Activated B cell treated with CpG ODN at 0.5 μM for 24 hours (primary cell): ENCODE data around the gene TMEM181. TPM values are rescaled to one million over a fixed set of nuclear protein-coding genes. Genes with fewer than 3 reads are reported as not detected.
"Not testable (repeated sequence)": the region's sequence is repeated elsewhere in the genome, so short reads cannot be mapped to it uniquely, and the experiment has no call there.

Experiments
- ATAC-seq: fragments of 200-7000 bp; cut with Tn5 transposase; one replicate; pipeline ENCODE4 v1.10.0; 2021; ENCODE audit warnings: low read depth, mild to moderate bottlenecking, moderate library complexity
- CTCF ChIA-PET: fragments of 350-600 bp; sonication (Branson Sonifier 250); formaldehyde crosslinking; loops from one replicate; lab custom pipeline; 2021; ENCODE audit warnings: antibody characterized with exemption; lab: Charles Lee
- POLR2A ChIA-PET: fragments of 350-600 bp; sonication (Branson Sonifier 250); formaldehyde crosslinking; loops from one replicate; lab custom pipeline; 2021; ENCODE audit warnings: antibody characterized with exemption; lab: Charles Lee
- DNase-seq: peaks from one replicate; pipeline ENCODE4 v3.0.0; 2022
- H3K27ac Mint-ChIP-seq: one replicate; pipeline ENCODE4 v1.8.0; 2020; ENCODE audit warnings: mixed read lengths
- H3K27me3 Mint-ChIP-seq: one replicate; pipeline ENCODE4 v1.8.0; 2021; ENCODE audit warnings: mixed read lengths
- H3K36me3 Mint-ChIP-seq: one replicate; pipeline ENCODE4 v1.8.0; 2021; ENCODE audit warnings: low read depth, mixed read lengths
- H3K4me1 Mint-ChIP-seq: one replicate; pipeline ENCODE4 v1.8.0; 2021; ENCODE audit warnings: mixed read lengths
- H3K4me3 Mint-ChIP-seq: one replicate; pipeline ENCODE4 v1.8.0; 2020; ENCODE audit warnings: mild to moderate bottlenecking, mixed read lengths
- H3K9me3 Mint-ChIP-seq: one replicate; pipeline ENCODE4 v1.8.0; 2020; ENCODE audit warnings: mixed read lengths
- CTCF ChIP-seq: fragments of 200-600 bp; IDR thresholded peaks from one replicate; pipeline ENCODE4 v1.8.0; 2022; ENCODE audit warnings: antibody characterized with exemption, mild to moderate bottlenecking
- intact Hi-C: fragments of 100-400 bp; cut with micrococcal nuclease; formaldehyde crosslinking; loops from one replicate; pipeline ENCODE4 v1.15.1; 2024
- total RNA-seq: library from RNA; stranded (reverse); gene quantifications from 2 replicates; pipeline ENCODE4 v1.2.3, GENCODE V29; 2022

TMEM181 gene
- total RNA-seq, 1 donor from 2014 or later: 8.8 TPM

GRCh38 chr6:158517038-158517437 lies 42.9 kb upstream of the TMEM181 start:
- ATAC-seq (no peak), DNase-seq (no peak)
- Mint-ChIP-seq H3K27me3 (peaks cover 35% of the 10 kb centered on the region), H3K4me3 (no peak overlapping the region), H3K9me3 (no peaks in the 10 kb centered on the region), H3K36me3 (no peaks in the 10 kb centered on the region), H3K4me1 (peaks cover 12% of the 10 kb centered on the region), H3K27ac (no peak overlapping the region)
- no peak for TF ChIP-seq CTCF
- intact Hi-C loops: no loop called here
- ChIA-PET POLR2A (interaction anchor here (0.7 kb wide), 1 partner anchor 61 kb away, joined by 3 read pairs; no protein-coding TSS in a partner anchor), CTCF (no interaction called here)

GRCh38 chr6:158517581-158517980 lies 42.3 kb upstream of the TMEM181 start:
- CTCF ChIA-PET: no interaction called here
- TF ChIP-seq CTCF: no peak
- intact Hi-C loops: no loop called here
- peak overlapping the region; percentile 33 for H3K4me3 Mint-ChIP-seq
- POLR2A ChIA-PET: no interaction called here
- H3K4me1 Mint-ChIP-seq: peaks cover 12% of the 10 kb centered on the region
- H3K9me3 Mint-ChIP-seq: no peaks in the 10 kb centered on the region
- no peak for DNase-seq
- H3K27ac Mint-ChIP-seq: no peak overlapping the region
- H3K36me3 Mint-ChIP-seq: no peaks in the 10 kb centered on the region
- ATAC-seq: peak; percentile 38
- peaks cover 36% of the 10 kb centered on the region for H3K27me3 Mint-ChIP-seq

GRCh38 chr6:158518191-158519127 lies 41.4 kb upstream of the TMEM181 start:
- Mint-ChIP-seq H3K27ac (no peak overlapping the region), H3K4me3 (peak overlapping the region; percentile 81), H3K27me3 (peaks cover 40% of the 10 kb centered on the region), H3K9me3 (no peaks in the 10 kb centered on the region), H3K4me1 (peaks cover 12% of the 10 kb centered on the region), H3K36me3 (no peaks in the 10 kb centered on the region)
- peak; percentile 96 for ATAC-seq
- ChIA-PET POLR2A (interaction anchor here (0.6 kb wide), 1 partner anchor 288 kb away, joined by 3 read pairs; no protein-coding TSS in a partner anchor), CTCF (interaction anchor here (1.2 kb wide), 1 partner anchor 298 kb away, joined by 10 read pairs; no protein-coding TSS in a partner anchor)
- TF ChIP-seq CTCF: no peak
- DNase-seq: peak; percentile 48
- intact Hi-C loops: loop anchor here (1.0 to 2.0 kb wide), 2 partner anchors 42 to 298 kb away; partner anchors contain the start of gene TMEM181

GRCh38 chr6:158519300-158519699 lies 40.6 kb upstream of the TMEM181 start:
- ATAC-seq (no peak), DNase-seq (no peak)
- Mint-ChIP-seq H3K36me3 (no peaks in the 10 kb centered on the region), H3K4me3 (no peak overlapping the region), H3K4me1 (peaks cover 12% of the 10 kb centered on the region), H3K9me3 (no peaks in the 10 kb centered on the region), H3K27ac (no peak overlapping the region), H3K27me3 (peaks cover 47% of the 10 kb centered on the region)
- POLR2A ChIA-PET: interaction anchor here (0.6 kb wide), 1 partner anchor 31 kb away, joined by 5 read pairs; no protein-coding TSS in a partner anchor
- intact Hi-C loops: loop anchor here (2.0 kb wide), 1 partner anchor 298 kb away; no protein-coding TSS in a partner anchor
- CTCF ChIA-PET: interaction anchor here (1.2 kb wide), 1 partner anchor 299 kb away, joined by 10 read pairs; no protein-coding TSS in a partner anchor
- no peak for TF ChIP-seq CTCF

- no peaks in the 10 kb centered on the region for H3K9me3 Mint-ChIP-seq
- CTCF ChIA-PET: interaction anchor here (1.2 kb wide), 1 partner anchor 299 kb away, joined by 10 read pairs; no protein-coding TSS in a partner anchor
- TF ChIP-seq CTCF: no peak
Measured at GRCh38 chr6:158519761-158520160, 40.1 kb upstream of the TMEM181 start.

GRCh38 chr6:158520975-158521374 lies 38.9 kb upstream of the TMEM181 start:
- Mint-ChIP-seq H3K4me1 (peaks cover 12% of the 10 kb centered on the region), H3K27me3 (peaks cover 61% of the 10 kb centered on the region)
- H3K27ac Mint-ChIP-seq, CTCF ChIA-PET, intact Hi-C loops, ATAC-seq, DNase-seq, H3K36me3 Mint-ChIP-seq, H3K4me3 Mint-ChIP-seq, H3K9me3 Mint-ChIP-seq, POLR2A ChIA-PET: not testable (repeated sequence)

More at GRCh38 chr6:158519761-158520160, 40.1 kb upstream of the TMEM181 start:
- peaks cover 12% of the 10 kb centered on the region for H3K4me1 Mint-ChIP-seq
- H3K36me3 Mint-ChIP-seq: no peaks in the 10 kb centered on the region
- POLR2A ChIA-PET: no interaction called here
- intact Hi-C loops: loop anchor here (2.0 kb wide), 1 partner anchor 299 kb away; no protein-coding TSS in a partner anchor
- no peak overlapping the region for H3K4me3 Mint-ChIP-seq
- no peak for DNase-seq
- no peak overlapping the region for H3K27ac Mint-ChIP-seq
- no peak for ATAC-seq
- H3K27me3 Mint-ChIP-seq: peaks cover 51% of the 10 kb centered on the region
